Natural killer cell (primary cell): ENCODE measurements around the gene HBE1. TPM values are rescaled to one million over a fixed set of nuclear protein-coding genes. Genes with fewer than 3 reads are reported as not detected.

Experiments
- ATAC-seq, 3 donors: fragments of 150-1000 bp in 2 of 3; fragments of 200-7000 bp in 1 of 3; cut with Tn5 transposase; 1 replicate in 1 of 3; 2 replicates in 2 of 3; pipeline ENCODE4 v1.10.0; 2021; ENCODE audit warnings: mild to moderate bottlenecking in 2 of 3, moderate library complexity in 2 of 3
- DNase-seq, 2 donors: peaks; one replicate each; pipeline versions ENCODE4 v3.0.0 to v3.0.0-alpha.2; 2013 to 2021; ENCODE audit warnings: mixed read lengths in 1 of 2
- H3K27ac ChIP-seq: one replicate; pipeline ENCODE4 v1.5.1; 2013; ENCODE audit warnings: mild to moderate bottlenecking, low read length
- H3K27me3 ChIP-seq: one replicate; pipeline ENCODE4 v1.6.1; 2013; ENCODE audit warnings: low read length; ENCODE audit not compliant: control insufficient read depth, insufficient read depth
- H3K36me3 ChIP-seq: one replicate; pipeline ENCODE4 v1.6.1; 2013; ENCODE audit warnings: low read length; ENCODE audit not compliant: control insufficient read depth, insufficient read depth
- H3K4me1 ChIP-seq: one replicate; pipeline ENCODE4 v1.6.1; 2013; ENCODE audit warnings: low read length; ENCODE audit not compliant: control insufficient read depth, insufficient read depth
- H3K4me3 ChIP-seq: one replicate; pipeline ENCODE4 v1.5.1; 2013; ENCODE audit warnings: low read length
- H3K9me3 ChIP-seq: one replicate; pipeline ENCODE4 v1.6.1; 2013; ENCODE audit warnings: low read length; ENCODE audit not compliant: control insufficient read depth, insufficient read depth
- H3K27ac Mint-ChIP-seq, 2 donors: one replicate each; pipeline ENCODE4 v1.8.0; 2022; ENCODE audit warnings: mild to moderate bottlenecking in 2 of 2, mixed read lengths in 2 of 2, moderate library complexity in 1 of 2
- H3K27me3 Mint-ChIP-seq, 2 donors: one replicate each; pipeline ENCODE4 v1.8.0; 2022; ENCODE audit warnings: low read depth in 2 of 2, mixed read lengths in 2 of 2
- H3K36me3 Mint-ChIP-seq: one replicate; pipeline ENCODE4 v1.8.0; 2022; ENCODE audit warnings: mixed read lengths
- H3K4me1 Mint-ChIP-seq, 2 donors: one replicate each; pipeline ENCODE4 v1.8.0; 2022; ENCODE audit warnings: mixed read lengths in 2 of 2
- H3K4me3 Mint-ChIP-seq: one replicate; pipeline ENCODE4 v1.8.0; 2022; ENCODE audit warnings: mild to moderate bottlenecking, moderate library complexity, mixed read lengths
- H3K9me3 Mint-ChIP-seq, 2 donors: one replicate each; pipeline ENCODE4 v1.8.0; 2022; ENCODE audit warnings: mixed read lengths in 2 of 2
- WGBS: methylation state at CpG from one replicate; pipeline ENCODE4 v1.1.7; 2013; ENCODE audit warnings: missing lambda C conversion rate; ENCODE audit not compliant: insufficient coverage; 5-methylcytosine and 5-hydroxymethylcytosine counted together
- intact Hi-C: fragments of 100-400 bp; cut with micrococcal nuclease; formaldehyde crosslinking; loops from one replicate; pipeline ENCODE4 v1.14.2; 2022
- total RNA-seq, 4 donors: library from RNA; stranded (reverse); fragments of 120-200 nt in 1 of 4; gene quantifications; one replicate each; pipeline versions ENCODE4 v1.2.3 to v1.2.4, GENCODE V29; 2013 to 2022
- TF ChIP-seq, protein P1 (sequence below): fragments of 200-600 bp; IDR thresholded peaks from one replicate; pipeline ENCODE4 v1.8.0; 2022; ENCODE audit warnings: antibody characterized with exemption

The HBE1 gene
- total RNA-seq, 3 donors from 2014 or later (not counting 1 experiment from before 2014, with no cell fraction given), result not detected

DNA sequence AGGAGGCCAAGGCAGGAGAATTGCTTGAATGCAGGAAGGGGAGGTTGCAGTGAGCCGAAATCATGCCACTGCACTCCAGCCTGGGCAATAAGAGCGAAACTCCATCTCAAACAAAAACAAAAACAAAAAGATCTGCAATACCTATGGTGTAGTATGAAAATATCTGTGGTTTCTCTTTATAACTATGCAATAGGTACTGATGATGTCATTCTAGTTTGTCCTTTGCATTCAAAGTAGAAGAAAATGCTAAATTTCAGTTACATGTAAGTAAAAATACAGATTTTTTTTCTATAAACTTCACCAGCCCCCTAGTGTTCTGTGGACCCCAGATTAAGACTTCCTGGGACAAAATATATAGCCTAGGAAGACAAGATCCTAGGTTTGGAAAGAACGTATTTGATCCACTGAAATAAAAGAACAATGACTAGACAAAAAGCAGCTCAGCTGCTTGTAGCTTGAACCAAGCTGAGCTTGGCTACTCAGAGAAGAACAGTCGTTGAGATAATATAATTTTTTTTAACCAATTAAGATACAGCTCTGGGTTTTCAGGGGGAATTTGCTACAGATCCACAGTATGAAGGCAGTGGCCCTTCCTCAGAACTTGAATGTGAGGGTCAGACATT lies 2.8 kb upstream of the HBE1 start:
- Mint-ChIP-seq H3K4me3 (no peak overlapping the region), H3K27ac (no peak overlapping the region), H3K9me3 (no peaks in the 10 kb centered on the region), H3K27me3 (no peaks in the 10 kb centered on the region), H3K4me1 (no peaks in the 10 kb centered on the region), H3K36me3 (no peaks in the 10 kb centered on the region)
- no peaks in the 10 kb centered on the region for H3K27me3 ChIP-seq
- WGBS, result 85% methylated on average over 1 of the region's 4 CpGs
- H3K36me3 ChIP-seq, result no peaks in the 10 kb centered on the region
- H3K4me1 ChIP-seq, result no peaks in the 10 kb centered on the region
- no peak for ATAC-seq
- TF ChIP-seq, protein P1, sequence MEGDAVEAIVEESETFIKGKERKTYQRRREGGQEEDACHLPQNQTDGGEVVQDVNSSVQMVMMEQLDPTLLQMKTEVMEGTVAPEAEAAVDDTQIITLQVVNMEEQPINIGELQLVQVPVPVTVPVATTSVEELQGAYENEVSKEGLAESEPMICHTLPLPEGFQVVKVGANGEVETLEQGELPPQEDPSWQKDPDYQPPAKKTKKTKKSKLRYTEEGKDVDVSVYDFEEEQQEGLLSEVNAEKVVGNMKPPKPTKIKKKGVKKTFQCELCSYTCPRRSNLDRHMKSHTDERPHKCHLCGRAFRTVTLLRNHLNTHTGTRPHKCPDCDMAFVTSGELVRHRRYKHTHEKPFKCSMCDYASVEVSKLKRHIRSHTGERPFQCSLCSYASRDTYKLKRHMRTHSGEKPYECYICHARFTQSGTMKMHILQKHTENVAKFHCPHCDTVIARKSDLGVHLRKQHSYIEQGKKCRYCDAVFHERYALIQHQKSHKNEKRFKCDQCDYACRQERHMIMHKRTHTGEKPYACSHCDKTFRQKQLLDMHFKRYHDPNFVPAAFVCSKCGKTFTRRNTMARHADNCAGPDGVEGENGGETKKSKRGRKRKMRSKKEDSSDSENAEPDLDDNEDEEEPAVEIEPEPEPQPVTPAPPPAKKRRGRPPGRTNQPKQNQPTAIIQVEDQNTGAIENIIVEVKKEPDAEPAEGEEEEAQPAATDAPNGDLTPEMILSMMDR, result no peak
- H3K27ac ChIP-seq, result no peak overlapping the region
- no peak overlapping the region for H3K4me3 ChIP-seq
- H3K9me3 ChIP-seq, result no peaks in the 10 kb centered on the region
- intact Hi-C loops, result no loop called here
- DNase-seq, result no peak

DNA sequence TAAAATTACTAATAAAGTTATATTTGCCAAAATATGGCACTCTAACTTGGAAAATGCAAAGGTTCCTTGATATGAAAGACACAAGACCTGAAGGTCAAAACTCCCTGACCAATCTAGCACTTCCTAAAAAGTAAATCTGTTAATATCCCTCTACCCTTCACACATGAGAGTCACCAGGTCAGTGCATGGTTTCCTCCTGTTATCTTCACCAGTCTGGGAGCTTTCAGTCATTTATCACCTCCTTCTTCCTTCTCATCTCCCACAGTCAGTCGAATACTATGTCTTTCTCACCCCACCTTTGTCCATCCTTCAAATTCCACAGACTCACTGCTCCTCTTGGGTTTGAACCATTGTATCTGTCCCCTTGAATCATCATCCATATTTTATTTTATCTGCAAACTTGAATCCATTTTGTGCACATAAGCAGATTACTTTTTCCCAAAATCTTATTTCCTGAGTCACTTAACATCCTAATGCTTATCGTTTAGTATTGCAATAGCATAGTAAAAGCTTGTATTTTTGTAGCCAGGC lies 2.6 kb downstream of the HBE1 start:
- 94% methylated on average over 2 of the region's 2 CpGs for WGBS

DNA sequence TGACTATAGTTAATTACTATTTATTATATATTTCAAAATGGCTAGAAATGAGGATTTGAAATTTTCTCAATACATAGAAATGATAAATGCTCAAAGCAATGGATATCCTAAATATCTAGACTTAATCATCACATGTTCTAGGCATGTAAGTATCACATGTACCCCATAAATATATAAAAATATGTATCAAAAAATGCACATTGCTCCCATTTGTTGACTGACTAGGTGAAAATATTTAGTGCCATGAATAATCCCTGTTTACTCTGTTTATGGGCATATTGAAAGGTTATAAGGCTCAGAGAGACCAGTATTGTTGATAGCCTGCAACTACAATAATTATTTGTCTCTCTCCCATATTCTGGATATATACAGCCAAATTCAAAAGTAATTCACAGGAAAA lies 3.1 kb downstream of the HBE1 start:
- intact Hi-C loops, result no loop called here
- DNase-seq (no peak), ATAC-seq (no peak)
- H3K36me3 Mint-ChIP-seq, result no peaks in the 10 kb centered on the region
- no peak overlapping the region for H3K27ac Mint-ChIP-seq
- TF ChIP-seq, protein P1, result no peak
- H3K4me1 ChIP-seq, result no peaks in the 10 kb centered on the region
- no peaks in the 10 kb centered on the region for H3K9me3 ChIP-seq
- H3K4me1 Mint-ChIP-seq, result no peaks in the 10 kb centered on the region
- H3K4me3 ChIP-seq, result no peak overlapping the region
- H3K27me3 Mint-ChIP-seq, result no peaks in the 10 kb centered on the region
- no peaks in the 10 kb centered on the region for H3K36me3 ChIP-seq
- no peak overlapping the region for H3K4me3 Mint-ChIP-seq
- H3K27ac ChIP-seq, result no peak overlapping the region
- H3K9me3 Mint-ChIP-seq, result peaks cover 0 to 2% of the 10 kb centered on the region in 2 donors
- H3K27me3 ChIP-seq, result no peaks in the 10 kb centered on the region

More for the DNA sequence above, 2.6 kb downstream of the HBE1 start:
- Mint-ChIP-seq H3K4me1 (no peaks in the 10 kb centered on the region), H3K4me3 (no peak overlapping the region), H3K27ac (no peak overlapping the region), H3K36me3 (no peaks in the 10 kb centered on the region), H3K27me3 (no peaks in the 10 kb centered on the region), H3K9me3 (peaks cover 0 to 2% of the 10 kb centered on the region in 2 donors)
- H3K4me3 ChIP-seq, result no peak overlapping the region
- no peak for ATAC-seq
- DNase-seq, result no peak
- intact Hi-C loops, result no loop called here
- no peaks in the 10 kb centered on the region for H3K9me3 ChIP-seq
- no peaks in the 10 kb centered on the region for H3K4me1 ChIP-seq
- no peak overlapping the region for H3K27ac ChIP-seq
- no peaks in the 10 kb centered on the region for H3K27me3 ChIP-seq
- TF ChIP-seq, protein P1, result no peak
- H3K36me3 ChIP-seq, result no peaks in the 10 kb centered on the region

DNA sequence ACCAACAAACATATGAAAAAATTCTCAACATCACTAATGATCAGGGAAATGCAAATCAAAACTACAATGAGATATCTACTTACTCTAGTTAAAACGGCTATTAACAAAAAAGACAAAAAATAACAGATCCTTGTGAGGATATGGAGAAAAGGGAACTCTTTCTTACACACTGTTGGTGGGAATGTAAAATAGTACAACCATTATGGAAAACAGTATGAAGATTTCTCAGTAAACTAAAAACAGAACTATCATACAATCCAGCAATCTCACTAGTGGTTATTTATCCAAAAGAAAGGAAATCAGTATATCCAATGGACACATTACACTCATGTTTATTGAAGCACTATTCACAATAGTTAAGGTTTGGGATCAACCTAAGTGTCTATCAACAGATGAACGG lies 3.9 kb downstream of the HBE1 start:
- H3K9me3 ChIP-seq, result no peaks in the 10 kb centered on the region
- no peaks in the 10 kb centered on the region for H3K27me3 ChIP-seq
- Mint-ChIP-seq H3K9me3 (peaks cover 0 to 2% of the 10 kb centered on the region in 2 donors), H3K36me3 (no peaks in the 10 kb centered on the region), H3K4me3 (no peak overlapping the region), H3K27ac (no peak overlapping the region), H3K27me3 (no peaks in the 10 kb centered on the region), H3K4me1 (no peaks in the 10 kb centered on the region)
- no peak overlapping the region for H3K4me3 ChIP-seq
- no peak overlapping the region for H3K27ac ChIP-seq
- intact Hi-C loops, result no loop called here
- TF ChIP-seq, protein P1, result no peak
- ATAC-seq, result no peak
- no peak for DNase-seq
- WGBS, result 75% methylated on average over 1 of the region's 2 CpGs
- no peaks in the 10 kb centered on the region for H3K4me1 ChIP-seq
- H3K36me3 ChIP-seq, result no peaks in the 10 kb centered on the region
